ENCODE data around the gene SRSF2. TPM values are rescaled to one million over a fixed set of nuclear protein-coding genes. Genes with fewer than 3 reads are reported as not detected.

The SRSF2 gene
- total RNA-seq, 1 donor, result 109 TPM

- no peak overlapping the region for H3K4me3 ChIP-seq (ENCODE audit: low read depth, low read length)
- no peak for DNase-seq (ENCODE audit: low read depth)
- TF ChIP-seq CTCF (IDR thresholded peaks at IDR 0.05; ENCODE audit: insufficient read depth, low read length), result no peak
Observed at GRCh38 chr17:76684756-76685155, 52.4 kb downstream of the SRSF2 start.

Small RNA genes within 50 kb of the gene (small RNA-seq; reads per million reads assigned to genes)
- gene AC005837.3, result not detected
- gene RF02271, result not detected
- gene RNU6-97P, result not detected
- not detected for gene RNY4P36

Other genes starting within 250 kb of the SRSF2 start
- 1.4 and 2.6 TPM in 2 replicates for gene RHBDF2, start 235.9 kb downstream of the SRSF2 start, total RNA-seq (ENCODE audit: low replicate concordance)
- 25.9 and 35.2 TPM in 2 replicates for gene CYGB, start 199.6 kb downstream of the SRSF2 start, total RNA-seq (ENCODE audit: low replicate concordance)
- gene PRCD, start 197.3 kb downstream of the SRSF2 start, total RNA-seq (ENCODE audit: low replicate concordance), result 4.2 and 9.4 TPM in 2 replicates
- gene ST6GALNAC2, start 151.5 kb downstream of the SRSF2 start, total RNA-seq (ENCODE audit: low replicate concordance), result 0.63 TPM in 1 of 2 replicates, not detected in the other
- not detected in 2 replicates for gene ST6GALNAC1, start 93.6 kb downstream of the SRSF2 start, total RNA-seq (ENCODE audit: low replicate concordance)
- gene MXRA7, start 26.4 kb downstream of the SRSF2 start, total RNA-seq (ENCODE audit: low replicate concordance), result 166 and 287 TPM in 2 replicates
- gene JMJD6, start 10.7 kb downstream of the SRSF2 start, total RNA-seq (ENCODE audit: low replicate concordance), result 10.8 and 18.1 TPM in 2 replicates
- 17.9 and 29.1 TPM in 2 replicates for gene METTL23, start 10.5 kb downstream of the SRSF2 start, total RNA-seq (ENCODE audit: low replicate concordance)
- 33.4 and 40.5 TPM in 2 replicates for gene MFSD11, start 788 bp upstream of the SRSF2 start, total RNA-seq (ENCODE audit: low replicate concordance)
- 0.18 and 0.74 TPM in 2 replicates for gene MGAT5B, start 131.1 kb upstream of the SRSF2 start, total RNA-seq (ENCODE audit: low replicate concordance)

Data from fibroblast of the aortic adventitia (primary cell).